HG03039 (cell line): ENCODE measurements around the gene SULT2B1.

ENCODE experiments used
- ATAC-seq: cut with Tn5 transposase; IDR thresholded peaks from one replicate; pipeline ENCODE4 v1.9.1; 2021; ENCODE audit warnings: mild to moderate bottlenecking, moderate library complexity; ENCODE audit not compliant: unreplicated experiment

Gene SULT2B1

DNA sequence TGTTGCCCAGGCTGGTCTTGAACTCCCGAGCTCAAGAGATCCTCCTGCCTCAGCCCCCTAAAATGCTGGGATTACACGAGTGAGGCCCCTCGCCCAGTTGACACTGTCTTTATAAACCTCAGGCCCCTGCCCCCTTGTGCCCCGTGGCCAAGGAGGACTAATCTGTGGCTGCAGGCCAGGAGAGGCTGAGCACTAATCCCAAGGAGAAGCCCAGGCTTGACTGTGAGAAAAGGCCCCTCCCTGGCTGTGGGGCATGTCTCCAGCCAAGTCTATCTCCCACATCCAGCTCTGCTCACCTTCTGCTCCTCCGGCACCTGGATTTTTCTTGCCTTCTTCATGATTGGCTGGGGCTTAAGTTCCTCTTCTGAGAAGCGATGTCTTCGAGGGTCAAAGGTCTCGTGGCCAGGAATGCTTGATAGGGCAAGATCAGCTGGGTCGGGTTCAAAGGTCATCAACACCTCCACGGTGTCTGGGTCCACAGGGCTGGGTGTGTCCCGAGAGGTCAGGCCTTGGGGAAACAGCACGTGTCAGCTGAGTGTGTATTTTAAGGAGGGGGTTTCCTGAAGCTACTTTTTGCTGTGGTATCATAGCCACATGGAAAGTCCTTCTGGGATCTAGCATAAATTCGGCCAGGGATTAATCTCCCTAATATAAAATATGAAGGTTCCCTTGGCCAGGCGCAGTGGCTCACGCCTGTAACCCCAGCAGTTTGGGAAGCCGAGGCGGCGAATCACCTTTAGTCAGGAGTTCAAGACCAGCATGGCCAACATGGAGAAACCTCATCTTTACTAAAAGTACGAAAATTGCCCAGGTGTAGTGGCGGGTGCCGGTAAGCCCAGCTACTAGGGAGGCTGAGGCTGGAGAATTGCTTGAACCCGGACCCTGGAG lies 81.4 kb downstream of the SULT2B1 start:
- ATAC-seq, result no peak

DNA sequence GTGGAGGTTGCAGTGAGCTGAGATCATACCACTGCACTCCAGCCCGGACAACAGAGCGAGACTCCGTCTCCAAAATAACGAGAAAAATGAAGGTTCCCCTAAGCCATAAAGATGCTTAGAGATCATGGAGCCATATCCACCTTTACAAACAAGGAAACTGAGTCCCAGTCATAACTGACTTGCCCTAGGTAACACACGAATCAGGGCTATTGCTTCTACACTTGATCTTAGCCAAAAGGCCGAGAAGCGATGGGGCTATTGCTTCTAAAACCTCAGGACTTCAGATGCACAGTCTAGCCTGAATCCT lies 82.0 kb downstream of the SULT2B1 start:
- no peak for ATAC-seq

DNA sequence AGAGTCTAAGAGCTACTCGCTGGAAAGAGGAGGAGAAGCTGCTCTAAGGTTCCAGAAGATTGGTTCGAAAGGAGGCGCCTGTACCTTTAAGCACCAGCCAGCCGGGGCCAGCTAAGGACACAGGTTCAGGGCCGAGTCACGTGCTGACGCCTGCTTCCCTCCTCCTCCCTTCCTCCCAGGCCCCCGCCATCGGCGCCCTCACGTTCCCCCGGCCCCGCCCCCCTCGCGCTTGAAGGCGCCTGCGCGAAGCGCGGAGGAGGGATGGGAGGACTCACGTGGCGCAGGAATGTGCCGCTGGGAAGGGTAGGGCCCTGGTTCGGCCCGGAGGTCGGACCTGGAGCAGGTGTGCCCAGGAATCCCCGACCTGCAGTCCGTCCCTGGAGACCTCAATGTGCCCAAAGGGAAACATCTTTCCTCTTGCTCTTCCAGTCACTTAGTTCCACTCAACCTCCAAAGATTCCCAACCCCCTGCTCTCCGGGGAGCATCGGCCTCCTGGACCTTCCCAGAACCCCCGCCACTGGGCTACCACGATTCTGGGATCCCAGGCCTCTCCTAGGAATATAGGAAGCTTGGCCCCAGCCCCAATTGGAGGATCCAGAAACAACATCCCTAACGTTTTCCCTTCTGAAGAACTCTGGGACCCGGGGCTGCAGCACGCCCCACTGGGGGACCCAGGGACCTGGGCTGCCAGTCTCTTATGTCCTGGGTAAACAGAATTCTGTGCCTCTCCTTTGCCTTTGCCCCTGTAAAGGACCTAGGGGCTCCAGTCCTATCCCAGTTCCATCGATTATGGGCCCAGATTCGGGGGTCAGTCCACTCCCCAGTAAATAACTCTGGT lies 82.7 kb downstream of the SULT2B1 start:
- peak; percentile 30 for ATAC-seq

DNA sequence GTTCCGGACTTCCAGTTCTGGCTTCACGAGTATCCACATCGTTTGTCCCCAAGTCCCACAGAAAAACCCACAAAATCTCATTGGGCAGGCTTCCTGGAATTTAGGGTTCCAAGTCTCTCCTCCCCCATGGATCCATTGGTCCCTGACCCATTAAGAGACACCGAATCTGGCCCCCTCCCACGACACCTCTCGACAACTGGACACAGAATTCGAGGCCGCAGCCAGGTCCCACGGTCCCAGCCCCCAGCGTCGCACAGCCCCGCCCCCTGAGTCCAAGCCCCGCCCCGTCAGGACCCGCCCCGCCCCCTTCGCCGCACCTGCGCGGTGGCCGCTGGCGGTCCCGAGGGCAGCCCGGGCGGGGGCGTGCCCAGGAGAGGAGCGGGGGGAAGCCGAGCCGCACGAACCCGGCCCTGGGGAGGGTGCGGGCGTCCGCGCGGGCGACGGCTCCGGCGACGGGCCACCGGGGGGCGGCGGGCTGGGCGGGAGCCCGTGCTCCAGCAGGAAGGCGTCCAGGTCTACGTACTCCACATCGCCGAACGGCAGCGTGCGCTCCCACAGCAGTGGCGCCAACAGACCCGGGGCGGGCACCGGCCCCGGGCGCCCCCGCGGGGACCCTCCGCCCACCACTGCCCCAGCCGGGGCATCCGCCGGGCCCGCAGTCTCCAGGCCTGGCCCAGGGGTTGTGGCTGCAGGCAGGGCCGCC lies 83.4 kb downstream of the SULT2B1 start:
- no peak for ATAC-seq

DNA sequence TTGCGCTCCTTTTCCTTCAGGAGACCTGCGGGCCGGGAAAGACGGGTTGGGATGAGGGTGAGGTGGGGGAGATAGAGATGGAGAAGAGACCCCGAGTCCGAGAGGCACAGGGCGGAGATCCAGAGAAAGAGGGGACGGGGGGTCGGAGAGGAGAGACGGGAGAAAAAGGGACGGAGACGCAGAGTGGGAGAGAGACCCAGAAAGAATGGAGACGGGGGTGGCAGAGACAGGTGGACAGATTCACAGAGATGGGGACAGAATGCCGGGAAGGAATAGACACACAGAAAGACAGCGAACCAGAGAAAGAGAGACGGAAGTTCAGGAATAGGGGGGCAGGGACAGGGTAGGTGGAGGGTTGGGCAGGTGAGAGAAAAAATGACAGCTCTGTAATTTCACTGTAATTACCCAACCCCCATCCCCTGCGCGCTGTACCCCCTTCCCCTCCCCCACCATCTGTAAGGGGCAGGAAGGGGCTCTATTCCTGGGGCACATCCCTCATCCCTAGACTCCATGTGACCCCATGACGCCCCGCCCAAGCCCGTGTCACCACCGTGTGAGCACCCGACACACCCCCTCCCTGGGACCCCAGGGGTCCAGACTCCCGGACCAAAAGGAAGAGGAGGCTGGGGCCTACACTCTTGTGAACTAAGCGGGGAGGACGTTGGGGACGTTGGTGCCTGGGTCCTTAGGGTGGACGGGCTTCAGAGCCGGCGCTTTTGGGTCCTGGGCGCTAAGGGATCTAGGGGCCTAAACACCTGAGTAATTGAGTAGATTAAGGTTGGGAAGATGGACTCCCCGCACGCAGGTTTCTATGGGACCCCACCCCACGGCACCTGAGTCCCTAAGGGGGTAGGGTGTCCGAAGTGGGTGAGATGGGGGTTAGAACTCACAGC lies 84.2 kb downstream of the SULT2B1 start:
- ATAC-seq, result no peak

DNA sequence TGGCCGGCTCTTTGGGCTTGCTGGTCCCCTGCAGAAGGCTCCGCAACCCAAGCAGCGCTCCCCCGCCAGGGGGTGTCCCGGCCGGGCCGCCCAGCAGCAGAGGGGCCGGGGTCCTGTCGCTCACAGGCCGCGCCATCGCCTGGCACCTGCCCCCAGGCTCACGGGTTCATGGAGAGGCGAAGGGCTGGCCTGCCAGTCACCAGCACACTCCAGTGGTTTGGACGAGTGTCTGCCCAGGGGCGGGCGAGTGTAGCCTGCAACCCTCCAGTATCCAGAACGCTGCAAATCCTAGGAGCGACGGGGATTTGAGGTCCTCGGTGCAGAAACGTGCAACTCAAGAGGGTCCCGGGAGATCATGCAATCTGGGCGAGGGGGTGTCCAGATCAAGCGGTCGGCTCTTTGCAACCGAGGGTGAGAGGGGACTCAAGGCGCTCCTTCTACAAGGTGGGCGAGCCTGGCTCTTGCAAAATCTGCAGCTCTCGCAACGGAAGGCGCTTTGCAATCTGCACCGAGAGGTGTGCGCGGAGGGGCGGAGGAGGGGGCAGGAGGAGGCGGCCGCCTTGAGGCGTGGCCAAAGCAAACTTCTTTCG lies 85.0 kb downstream of the SULT2B1 start, which contains the start of gene DBP:
Gene DBP (minus strand): TSS at position 521 of the 590 bp plus-strand sequence. CDS start 385 bp downstream, at position 136.
- no peak for ATAC-seq

DNA sequence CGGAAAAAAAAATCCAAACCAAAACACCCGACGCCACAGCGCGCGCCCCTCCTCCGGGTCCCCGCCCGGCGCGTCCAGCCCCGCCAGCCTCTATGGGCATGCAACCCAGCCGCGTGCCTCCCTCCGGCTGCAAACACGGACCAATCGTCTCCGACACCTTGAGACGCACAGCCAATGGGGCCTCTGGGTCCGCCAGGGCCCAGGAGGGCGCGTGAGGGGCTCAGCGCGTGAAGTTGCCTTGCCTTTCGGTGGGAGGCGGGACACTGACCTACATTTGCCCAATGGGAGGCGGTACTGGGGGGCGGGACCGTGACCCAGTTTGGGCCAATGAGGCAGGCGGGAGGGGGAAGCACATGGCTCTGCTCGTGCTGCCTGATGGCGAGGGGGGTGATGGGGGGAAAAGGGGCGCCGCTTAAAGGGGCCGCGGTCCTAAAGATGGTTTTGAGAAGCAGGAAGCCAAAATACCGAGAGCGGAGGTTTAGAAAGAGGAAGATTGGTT lies 85.5 kb downstream of the SULT2B1 start:
- ATAC-seq, result peak; percentile 66

DNA sequence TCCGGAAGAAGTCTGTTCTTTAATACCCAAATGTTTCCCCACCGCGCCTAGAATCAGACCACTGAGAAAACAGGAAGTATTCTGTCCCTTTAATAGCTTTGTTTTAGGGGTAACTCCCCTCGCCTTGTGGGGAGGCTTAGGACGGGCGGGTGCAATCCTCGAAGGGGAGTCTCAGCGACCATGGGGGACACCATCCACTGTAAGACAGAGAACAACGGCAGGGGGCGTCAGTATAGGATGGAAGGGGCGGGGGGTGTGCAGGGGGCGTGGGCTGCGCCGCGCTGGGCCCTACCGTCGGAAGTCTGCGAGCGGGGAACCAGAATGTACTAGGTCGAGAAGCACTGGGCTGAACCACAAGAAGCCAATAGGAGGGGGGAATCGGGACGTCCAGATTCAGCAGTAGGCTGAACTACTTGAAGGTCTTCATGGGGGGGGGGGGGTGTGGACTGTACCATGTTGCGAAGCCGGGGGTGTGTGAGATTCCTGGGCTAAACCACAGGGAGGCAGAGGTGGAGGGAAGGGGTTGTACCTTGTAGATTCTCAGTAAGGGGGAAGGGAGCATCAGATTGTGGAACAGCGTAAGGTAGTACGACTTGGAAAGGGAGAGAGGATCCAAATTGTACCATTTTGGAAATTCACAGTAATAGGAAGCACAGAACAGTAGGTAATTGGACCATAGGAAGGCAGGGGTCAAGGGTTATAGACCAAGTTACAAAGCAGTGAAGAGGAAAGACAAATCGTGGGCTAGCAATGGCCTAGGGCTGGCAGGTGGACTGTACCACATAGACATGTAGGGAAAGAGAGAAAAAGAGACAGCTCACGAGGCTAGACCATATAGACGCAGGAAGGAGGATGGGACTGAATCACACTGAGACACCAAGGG lies 86.2 kb downstream of the SULT2B1 start:
- peak; percentile 5 for ATAC-seq

DNA sequence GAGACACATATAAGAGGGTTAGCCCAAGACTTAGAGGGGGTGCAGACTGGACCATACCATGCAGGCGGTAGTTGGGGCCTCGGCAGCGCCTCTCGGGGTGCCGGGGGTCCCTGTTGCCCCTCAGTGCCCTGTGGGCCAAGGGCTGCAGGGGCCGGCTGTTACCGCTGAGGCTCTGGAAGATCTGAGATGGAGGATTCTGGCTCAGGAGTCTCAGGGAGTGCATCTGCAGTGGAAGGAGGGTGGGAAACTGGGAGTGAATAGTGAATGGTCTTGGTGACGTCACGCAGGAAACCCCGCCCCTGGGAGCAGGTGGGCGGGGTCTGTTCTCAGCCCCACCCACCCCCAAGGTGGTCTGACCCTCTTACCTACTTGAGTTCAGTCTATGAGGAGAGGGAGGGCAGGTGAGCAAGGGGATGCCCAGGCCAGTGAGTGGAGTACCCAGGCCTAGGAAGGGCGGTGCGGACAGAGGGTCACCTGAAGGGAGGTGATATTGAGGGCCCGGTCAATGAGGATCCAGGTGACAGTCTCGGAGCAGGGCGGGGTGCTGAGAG lies 86.9 kb downstream of the SULT2B1 start:
- ATAC-seq, result no peak

DNA sequence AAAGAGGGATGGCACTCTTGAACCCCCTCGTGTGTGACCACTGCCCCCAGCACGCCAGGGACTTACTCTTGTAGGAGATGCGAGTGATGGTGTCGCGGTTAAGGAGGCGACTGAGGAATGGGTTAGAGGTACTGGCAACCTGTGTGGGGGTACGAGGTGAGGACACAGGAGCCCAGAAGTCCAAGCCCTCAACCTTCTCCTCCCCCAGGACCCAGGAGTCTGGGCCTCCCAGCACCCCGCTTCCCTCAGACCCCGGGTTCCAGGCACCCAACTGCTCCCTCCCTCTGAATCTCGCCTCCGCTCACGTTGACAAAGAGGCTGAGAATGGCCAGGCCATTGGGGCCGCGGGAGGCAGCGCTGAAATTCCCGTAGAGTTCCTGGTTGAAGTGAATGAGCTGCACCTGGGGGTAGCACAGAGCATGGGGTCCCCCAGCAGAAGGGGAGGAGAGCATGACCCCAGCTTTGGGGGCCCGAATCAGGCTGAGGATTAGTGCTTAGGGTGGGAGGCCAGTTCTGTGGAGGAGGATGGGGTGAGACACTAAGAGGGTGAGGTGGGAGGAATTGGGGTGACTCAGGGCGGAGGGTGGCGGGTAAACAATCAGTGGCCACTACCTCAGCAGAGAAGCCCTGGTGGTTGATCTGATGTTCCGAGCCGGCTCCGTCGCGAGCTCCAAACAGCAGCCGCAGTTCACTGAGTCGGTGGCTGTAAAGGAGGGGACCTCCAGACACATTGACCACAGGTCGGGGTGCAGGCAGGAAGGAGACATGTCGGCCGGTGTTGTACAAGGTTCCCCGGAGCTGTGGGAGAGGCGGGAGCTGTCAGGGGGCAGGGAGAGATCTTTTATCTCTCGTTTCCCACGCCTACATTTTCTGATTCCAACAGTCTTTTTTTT lies 87.8 kb downstream of the SULT2B1 start:
- no peak for ATAC-seq

DNA sequence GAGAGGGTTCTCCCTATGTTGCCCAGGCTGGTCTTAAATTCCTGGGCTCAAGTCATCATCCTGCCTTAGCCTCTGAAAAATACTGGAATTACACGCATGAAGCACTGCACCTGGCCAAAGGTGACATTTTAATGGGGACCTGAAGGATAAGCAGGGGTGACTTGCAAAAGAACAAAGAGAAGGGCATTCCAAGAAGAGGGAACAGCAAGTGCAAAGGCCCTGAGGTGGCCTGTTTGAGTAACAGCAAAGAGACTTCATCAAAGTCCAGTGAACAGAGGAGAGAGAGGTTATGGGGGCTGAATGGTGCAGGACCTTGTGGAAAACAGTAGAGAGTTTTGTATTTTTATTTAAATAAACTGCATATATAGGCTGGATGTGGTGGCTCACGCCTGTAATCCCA lies 89.9 kb downstream of the SULT2B1 start:
- no peak for ATAC-seq

DNA sequence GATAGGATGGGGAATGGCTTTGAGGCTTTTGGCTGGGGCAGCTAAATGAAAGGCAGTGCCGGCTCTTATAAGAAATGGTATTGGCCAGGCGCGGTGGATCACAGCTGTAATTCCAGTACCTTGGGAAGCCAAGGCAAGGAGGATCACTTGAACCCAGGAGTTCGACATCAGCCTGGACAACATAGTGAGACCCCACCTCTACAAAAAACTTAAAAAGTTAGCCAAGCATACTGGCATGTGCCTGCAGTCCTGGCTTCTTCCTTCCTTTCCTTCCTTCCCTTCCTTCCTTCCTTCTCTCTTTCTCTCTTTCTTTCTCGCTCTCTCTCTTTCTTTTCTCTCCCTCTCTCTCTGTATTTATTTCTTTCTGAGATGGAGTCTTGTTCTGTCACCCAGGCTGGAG lies 90.9 kb downstream of the SULT2B1 start:
- no peak for ATAC-seq

DNA sequence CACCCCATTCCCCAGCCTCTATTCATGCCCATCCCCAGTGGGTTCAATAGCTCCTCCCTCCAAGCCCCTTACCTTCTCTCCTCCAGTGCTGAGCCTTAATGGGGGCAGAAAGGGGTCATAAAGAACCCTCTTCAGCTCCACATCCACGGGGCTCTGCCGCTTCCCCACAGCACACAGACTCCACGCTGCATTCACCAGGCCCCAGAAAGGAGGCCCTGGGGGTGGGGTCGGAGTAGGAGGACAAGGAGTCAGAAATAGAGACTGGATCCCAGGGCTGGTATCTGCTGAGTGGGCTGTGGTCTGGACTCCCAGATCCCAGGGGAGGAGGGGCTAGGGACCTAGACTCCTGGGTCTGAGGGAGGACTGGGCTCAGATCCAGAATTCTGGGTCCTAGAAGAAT lies 92.4 kb downstream of the SULT2B1 start:
- ATAC-seq, result no peak

DNA sequence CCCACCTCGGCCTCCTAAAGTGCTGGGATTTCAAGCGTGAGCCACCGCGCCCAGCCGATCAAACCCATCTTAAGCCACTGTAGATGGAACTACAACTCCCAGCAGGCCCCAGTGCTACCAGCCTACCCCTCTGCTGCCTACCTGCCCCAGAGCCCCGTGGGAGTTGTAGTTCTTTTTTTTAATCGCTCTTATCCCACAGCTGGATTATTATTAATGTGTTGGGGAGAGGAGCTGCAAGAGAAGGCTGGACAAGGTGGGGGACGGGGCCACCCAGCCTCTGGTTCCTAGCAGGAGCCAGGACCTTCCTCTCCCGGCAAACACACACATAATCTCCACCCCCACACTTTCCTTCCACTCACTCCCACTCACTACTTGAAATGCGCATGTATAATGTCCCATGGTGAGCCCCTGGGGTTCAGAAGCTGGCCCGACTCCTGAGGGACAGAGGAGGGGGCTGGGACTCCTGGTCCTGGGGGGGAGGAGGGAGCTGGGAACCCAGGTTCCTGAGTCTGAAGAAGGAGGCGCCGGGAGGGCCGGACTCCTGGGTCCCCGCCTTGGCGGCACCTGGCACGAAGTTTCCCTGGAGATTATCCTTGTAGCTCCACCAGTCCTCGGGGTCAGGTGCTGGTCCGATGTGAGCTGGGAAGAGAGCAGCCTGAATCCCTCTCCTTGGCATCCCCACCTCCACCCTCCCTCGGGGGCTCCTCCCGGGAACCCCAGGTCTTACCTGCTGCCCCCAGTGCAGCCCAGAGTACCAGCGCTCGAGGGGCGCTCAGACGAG lies 93.1 kb downstream of the SULT2B1 start:
- ATAC-seq, result no peak

DNA sequence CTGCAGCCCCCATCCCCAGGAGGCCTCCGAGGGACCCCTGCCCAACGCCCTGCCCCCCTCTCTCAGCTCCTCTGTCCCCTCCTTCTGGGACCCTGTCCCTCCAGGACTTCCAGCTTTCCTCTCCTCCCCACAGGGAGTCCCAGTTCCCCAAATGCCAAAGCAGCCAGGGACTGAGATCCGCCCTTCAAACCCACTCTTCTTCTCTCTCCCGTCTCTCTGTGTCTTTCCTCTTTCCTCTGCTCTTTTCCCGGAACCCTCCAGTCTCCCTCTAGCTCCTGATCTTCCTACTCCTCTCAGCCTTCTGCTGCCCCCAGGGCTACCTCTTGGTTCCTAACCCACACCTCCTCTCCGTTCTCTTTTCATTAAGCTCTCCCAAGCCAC lies 93.6 kb downstream of the SULT2B1 start:
- no peak for ATAC-seq

DNA sequence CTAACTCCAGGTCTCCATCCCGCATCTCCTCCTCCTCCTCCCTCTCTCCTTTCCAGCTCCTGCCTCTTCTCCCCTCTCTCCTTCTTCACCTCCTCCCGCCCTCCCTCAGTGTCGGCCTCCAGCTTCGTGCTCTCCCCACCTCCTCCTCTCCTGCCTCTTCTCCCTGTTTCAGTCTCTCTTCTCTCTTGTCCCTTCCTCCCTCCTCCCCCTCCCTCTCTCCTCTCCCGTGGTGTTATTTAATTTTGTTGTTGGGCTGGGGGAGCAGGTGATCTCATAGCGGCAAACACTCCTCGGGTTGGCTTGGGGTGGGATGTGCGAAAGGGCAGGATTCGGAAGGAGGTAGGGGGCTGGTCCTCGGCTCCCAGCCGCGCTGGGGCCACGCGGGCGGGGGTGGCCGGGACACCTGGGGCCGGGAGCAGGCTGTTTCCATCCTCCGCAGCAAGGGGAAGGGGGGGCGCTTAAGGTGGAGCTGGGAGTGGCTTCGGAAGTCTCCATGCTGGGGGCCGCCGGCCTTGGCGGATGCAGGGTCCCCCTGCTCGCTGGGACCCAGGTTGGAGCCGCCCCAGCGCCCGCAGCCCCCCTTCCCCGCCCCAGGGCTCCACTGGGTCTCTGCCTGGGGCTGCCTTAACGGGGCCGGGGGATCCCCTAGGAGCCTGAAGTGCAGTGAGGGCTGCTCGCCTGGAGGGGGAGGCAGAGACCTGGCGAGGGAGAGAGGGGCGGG lies 94.2 kb downstream of the SULT2B1 start, which contains the start of gene CA11:
Gene CA11 (minus strand): TSS at position 187 of the 721 bp plus-strand sequence. CDS start 555 bp downstream, outside the sequence.
- peak; percentile 81 for ATAC-seq
